ENCODE results near the gene SPCS2.

The SPCS2 gene

GRCh38 chr11:74935285-74935684 is 13.8 kb upstream of the SPCS2 start:
- H3K36me3 Mint-ChIP-seq = peaks cover 34 to 38% of the 10 kb centered on the region in 2 donors
- no peak for ATAC-seq (replicated peaks)

GRCh38 chr11:74936087-74936486 is 13.0 kb upstream of the SPCS2 start:
- H3K27me3 Mint-ChIP-seq = no peaks in the 10 kb centered on the region
- H3K9me3 Mint-ChIP-seq = no peaks in the 10 kb centered on the region
- ATAC-seq (replicated peaks) = no peak
- no peak for DNase-seq
- peaks cover 37 to 41% of the 10 kb centered on the region in 2 donors for H3K36me3 Mint-ChIP-seq
- no peaks in the 10 kb centered on the region for H3K4me1 Mint-ChIP-seq
- H3K4me3 Mint-ChIP-seq = no peak overlapping the region
- no peak overlapping the region for H3K27ac Mint-ChIP-seq

More at GRCh38 chr11:74935285-74935684, 13.8 kb upstream of the SPCS2 start:
- Mint-ChIP-seq H3K4me1 (no peaks in the 10 kb centered on the region), H3K9me3 (no peaks in the 10 kb centered on the region), H3K27ac (no peak overlapping the region), H3K27me3 (no peaks in the 10 kb centered on the region), H3K4me3 (no peak overlapping the region)
- DNase-seq = no peak

GRCh38 chr11:74936976-74937375 is 12.1 kb upstream of the SPCS2 start:
- Mint-ChIP-seq H3K4me3 (no peak overlapping the region), H3K27me3 (no peaks in the 10 kb centered on the region), H3K36me3 (peaks cover 44 to 49% of the 10 kb centered on the region in 2 donors), H3K27ac (no peak overlapping the region), H3K4me1 (peaks cover 0 to 3% of the 10 kb centered on the region in 2 donors), H3K9me3 (no peaks in the 10 kb centered on the region)
- DNase-seq = no peak
- no peak for ATAC-seq (replicated peaks)

- Mint-ChIP-seq H3K27me3 (no peaks in the 10 kb centered on the region), H3K36me3 (peaks cover 47 to 49% of the 10 kb centered on the region in 2 donors), H3K9me3 (no peaks in the 10 kb centered on the region)
These were observed 11.2 kb upstream of the SPCS2 start for GRCh38 chr11:74937696-74938475.

GRCh38 chr11:74941492-74941891 is 7.6 kb upstream of the SPCS2 start:
- H3K36me3 Mint-ChIP-seq = peaks cover 52 to 57% of the 10 kb centered on the region in 2 donors
- ATAC-seq (replicated peaks) (no peak), DNase-seq (no peak)
- peaks cover 5 to 38% of the 10 kb centered on the region in 2 donors for H3K4me1 Mint-ChIP-seq
- no peaks in the 10 kb centered on the region for H3K27me3 Mint-ChIP-seq
- no peaks in the 10 kb centered on the region for H3K9me3 Mint-ChIP-seq
- peak overlapping the region; percentile 2 for H3K27ac Mint-ChIP-seq
- H3K4me3 Mint-ChIP-seq = no peak overlapping the region

More at GRCh38 chr11:74937696-74938475, 11.2 kb upstream of the SPCS2 start:
- no peak for ATAC-seq (replicated peaks)
- Mint-ChIP-seq H3K4me1 (peaks cover 3 to 10% of the 10 kb centered on the region in 2 donors), H3K27ac (no peak overlapping the region), H3K4me3 (no peak overlapping the region)
- no peak for DNase-seq

- peaks cover 7 to 44% of the 10 kb centered on the region in 2 donors for H3K4me1 Mint-ChIP-seq
- ATAC-seq (replicated peaks) = no peak
These were observed 6.8 kb upstream of the SPCS2 start for GRCh38 chr11:74942073-74942759.

GRCh38 chr11:74948546-74948897 is 544 bp upstream of the SPCS2 start:
- H3K4me1 Mint-ChIP-seq = peaks cover 26 to 65% of the 10 kb centered on the region in 2 donors

More at GRCh38 chr11:74942073-74942759, 6.8 kb upstream of the SPCS2 start:
- Mint-ChIP-seq H3K36me3 (peaks cover 46 to 55% of the 10 kb centered on the region in 2 donors), H3K4me3 (no peak overlapping the region), H3K27ac (no peak overlapping the region), H3K9me3 (no peaks in the 10 kb centered on the region), H3K27me3 (no peaks in the 10 kb centered on the region)
- no peak for DNase-seq

GRCh38 chr11:74949753-74950137 is 679 bp downstream of the SPCS2 start:
- peaks cover 31 to 32% of the 10 kb centered on the region in 2 donors for H3K36me3 Mint-ChIP-seq
- ATAC-seq (replicated peaks) = no peak
- DNase-seq = no peak
- H3K27me3 Mint-ChIP-seq = no peaks in the 10 kb centered on the region
- peak overlapping the region; percentile 90 to 97 for H3K4me3 Mint-ChIP-seq
- H3K9me3 Mint-ChIP-seq = no peaks in the 10 kb centered on the region
- H3K27ac Mint-ChIP-seq = peak overlapping the region; percentile 98
- peaks cover 32 to 68% of the 10 kb centered on the region in 2 donors for H3K4me1 Mint-ChIP-seq

More at GRCh38 chr11:74948546-74948897, 544 bp upstream of the SPCS2 start:
- no peaks in the 10 kb centered on the region for H3K9me3 Mint-ChIP-seq
- peak overlapping the region; percentile 98 for H3K27ac Mint-ChIP-seq
- ATAC-seq (replicated peaks) (peak; percentile 12 to 23), DNase-seq (no peak)
- H3K27me3 Mint-ChIP-seq = no peaks in the 10 kb centered on the region
- peak overlapping the region; percentile 90 to 97 for H3K4me3 Mint-ChIP-seq
- peaks cover 27 to 32% of the 10 kb centered on the region in 2 donors for H3K36me3 Mint-ChIP-seq

GRCh38 chr11:74950374-74950969 is 1.4 kb downstream of the SPCS2 start:
- ATAC-seq (replicated peaks) (no peak), DNase-seq (no peak)
- Mint-ChIP-seq H3K36me3 (peaks cover 30 to 34% of the 10 kb centered on the region in 2 donors), H3K4me1 (peaks cover 36 to 71% of the 10 kb centered on the region in 2 donors), H3K27ac (peak overlapping the region; percentile 98), H3K4me3 (peak overlapping the region; percentile 90 to 97), H3K9me3 (no peaks in the 10 kb centered on the region), H3K27me3 (no peaks in the 10 kb centered on the region)

GRCh38 chr11:74951226-74951625 is 2.2 kb downstream of the SPCS2 start:
- Mint-ChIP-seq H3K27ac (peak overlapping the region; percentile 98), H3K4me1 (peaks cover 40 to 73% of the 10 kb centered on the region in 2 donors), H3K36me3 (peaks cover 32 to 38% of the 10 kb centered on the region in 2 donors), H3K4me3 (peak overlapping the region; percentile 90 to 97), H3K27me3 (no peaks in the 10 kb centered on the region), H3K9me3 (no peaks in the 10 kb centered on the region)
- DNase-seq = no peak
- ATAC-seq (replicated peaks) = no peak

GRCh38 chr11:74952752-74953151 is 3.7 kb downstream of the SPCS2 start:
- H3K36me3 Mint-ChIP-seq = peaks cover 35 to 46% of the 10 kb centered on the region in 2 donors
- peak overlapping the region; percentile 15 for H3K27ac Mint-ChIP-seq
- H3K4me1 Mint-ChIP-seq = peaks cover 46 to 80% of the 10 kb centered on the region in 2 donors
- H3K4me3 Mint-ChIP-seq = no peak overlapping the region
- H3K9me3 Mint-ChIP-seq = no peaks in the 10 kb centered on the region
- no peak for ATAC-seq (replicated peaks)
- no peak for DNase-seq
- no peaks in the 10 kb centered on the region for H3K27me3 Mint-ChIP-seq

GRCh38 chr11:74953451-74953850 is 4.4 kb downstream of the SPCS2 start:
- peaks cover 47 to 83% of the 10 kb centered on the region in 2 donors for H3K4me1 Mint-ChIP-seq
- peak overlapping the region in 1 of 2 donors; percentile 39 for H3K4me3 Mint-ChIP-seq
- ATAC-seq (replicated peaks) (no peak), DNase-seq (no peak)
- H3K27ac Mint-ChIP-seq = peak overlapping the region; percentile 53
- no peaks in the 10 kb centered on the region for H3K9me3 Mint-ChIP-seq
- H3K36me3 Mint-ChIP-seq = peaks cover 35 to 47% of the 10 kb centered on the region in 2 donors
- no peaks in the 10 kb centered on the region for H3K27me3 Mint-ChIP-seq

GRCh38 chr11:74954199-74954598 is 5.1 kb downstream of the SPCS2 start:
- Mint-ChIP-seq H3K4me3 (peak overlapping the region in 1 of 2 donors; percentile 39), H3K4me1 (peaks cover 50 to 90% of the 10 kb centered on the region in 2 donors), H3K9me3 (no peaks in the 10 kb centered on the region), H3K27ac (peak overlapping the region; percentile 27), H3K27me3 (no peaks in the 10 kb centered on the region), H3K36me3 (peaks cover 37 to 54% of the 10 kb centered on the region in 2 donors)
- no peak for DNase-seq
- ATAC-seq (replicated peaks) = no peak

- no peaks in the 10 kb centered on the region for H3K9me3 Mint-ChIP-seq
- peak overlapping the region; percentile 11 for H3K27ac Mint-ChIP-seq
- DNase-seq (no peak), ATAC-seq (replicated peaks) (no peak)
- H3K4me1 Mint-ChIP-seq = peaks cover 45 to 90% of the 10 kb centered on the region in 2 donors
- H3K4me3 Mint-ChIP-seq = peak overlapping the region in 1 of 2 donors; percentile 6
- no peaks in the 10 kb centered on the region for H3K27me3 Mint-ChIP-seq
- H3K36me3 Mint-ChIP-seq = peaks cover 40 to 54% of the 10 kb centered on the region in 2 donors
These were observed 7.4 kb downstream of the SPCS2 start for GRCh38 chr11:74956397-74957015.
